Sigmoid colon (tissue), 7 donors: ENCODE data around the gene UGT1A6. TPM values are rescaled to one million over a fixed set of nuclear protein-coding genes. Genes with fewer than 3 reads are reported as not detected.
A peak's percentile ranks its signal among the peaks of the same experiment; 100 is the strongest.

Experiments used
- DNase-seq: peaks from one replicate; pipeline ENCODE4 v3.0.0-alpha.2; 2019
- H3K27ac ChIP-seq, 4 donors: fragments of 200-600 bp; sonication (generic); one replicate each; pipeline ENCODE4 v1.5.1; 2016 to 2019; ENCODE audit warnings: mild to moderate bottlenecking in 1 of 4
- H3K27me3 ChIP-seq, 3 donors: fragments of 200-600 bp; sonication (generic); one replicate each; pipeline ENCODE4 v1.5.1; 2019; ENCODE audit warnings: mild to moderate bottlenecking in 1 of 3
- H3K36me3 ChIP-seq, 4 donors: fragments of 200-600 bp; sonication (generic); one replicate each; pipeline ENCODE4 v1.5.1; 2016 to 2019
- H3K4me1 ChIP-seq, 4 donors: fragments of 200-600 bp; sonication (generic); one replicate each; pipeline ENCODE4 v1.5.1; 2017 to 2019
- H3K4me3 ChIP-seq, 4 donors: fragments of 200-600 bp; sonication (generic); one replicate each; pipeline ENCODE4 v1.5.1; 2017 to 2019; ENCODE audit warnings: mild to moderate bottlenecking in 2 of 4, moderate library complexity in 1 of 4
- H3K9me3 ChIP-seq, 4 donors: fragments of 200-600 bp in 3 of 4; sonication (generic) in 3 of 4; one replicate each; pipeline versions ENCODE4 v1.5.1 to v1.6.1; 2013 to 2019
- CTCF ChIP-seq, 4 experiments: fragments of 450-650 bp in 3 of 4; fragments of 200-600 bp in 1 of 4; IDR thresholded peaks; one replicate each; pipeline ENCODE4 v1.5.1; 2016 to 2019; ENCODE audit warnings: antibody characterized with exemption in 4 of 4, mild to moderate bottlenecking in 3 of 4, moderate library complexity in 2 of 4
- EP300 ChIP-seq, 4 donors: sonication (generic); formaldehyde crosslinking; IDR thresholded peaks; one replicate each; pipeline ENCODE4 v1.6.1; 2017; ENCODE audit warnings: antibody characterized with exemption in 4 of 4
- POLR2A ChIP-seq, 2 donors: fragments of 450-650 bp; IDR thresholded peaks; one replicate each; pipeline ENCODE4 v1.6.1; 2016; ENCODE audit warnings: antibody characterized with exemption in 2 of 2, mild to moderate bottlenecking in 2 of 2, moderate library complexity in 2 of 2
- POLR2AphosphoS5 ChIP-seq, 4 donors: sonication (generic); formaldehyde crosslinking; IDR thresholded peaks; one replicate each; pipeline ENCODE4 v1.6.1; 2017; ENCODE audit warnings: antibody characterized with exemption in 4 of 4
- WGBS, 2 donors: extraction: QIAGEN DNeasy Blood & Tissue Kit; methylation state at CpG; one replicate each; pipeline ENCODE4 v1.1.7; 2013; 5-methylcytosine and 5-hydroxymethylcytosine counted together
- intact Hi-C: fragments of 100-400 bp; cut with DNase I; formaldehyde crosslinking; loops from one replicate; pipeline ENCODE4 v1.15.1; 2023
- polyA plus RNA-seq, 3 donors: library from polyadenylated mRNA; stranded (reverse); fragments of 200-250 nt; gene quantifications; one replicate each; pipeline ENCODE4 v1.2.3, GENCODE V29; 2013
- total RNA-seq, 4 donors: library from RNA; depleted of rRNA; stranded (reverse); fragments of >200 nt; gene quantifications; one replicate each; pipeline ENCODE4 v1.1.0, GENCODE V29; 2016
- donor health status: healthy with polysubstance abuse.
- donor health status: Bipolar disorder and iron deficiency.
- donor health status: healthy.

UGT1A6 gene
- total and polyA plus RNA-seq, 7 donors, result 3.0 TPM; not detected in 6

- TF ChIP-seq EP300 (IDR thresholded peaks at IDR 0.05) (no peak), POLR2A (IDR thresholded peaks at IDR 0.05) (no peak), POLR2AphosphoS5 (IDR thresholded peaks at IDR 0.05) (no peak), CTCF (IDR thresholded peaks at IDR 0.05) (no peak)
- intact Hi-C loops, result no loop called here
- no peaks in the 10 kb centered on the region for H3K36me3 ChIP-seq
- 79 to 91% methylated on average over 4 of the region's 4 CpGs for WGBS, 2 donors
- peaks cover 0 to 1% (median 0%) of the 10 kb centered on the region in 4 donors for H3K9me3 ChIP-seq
- H3K4me1 ChIP-seq, result no peaks in the 10 kb centered on the region
- peaks cover 0 to 5% (median 0%) of the 10 kb centered on the region in 3 donors for H3K27me3 ChIP-seq
- H3K4me3 ChIP-seq, result no peak overlapping the region
- no peak overlapping the region for H3K27ac ChIP-seq
- DNase-seq, result peak; percentile 33
These were observed 118.4 kb downstream of the UGT1A6 start for GRCh38 chr2:233811087-233811486.

- TF ChIP-seq EP300 (IDR thresholded peaks at IDR 0.05), result no peak
- TF ChIP-seq POLR2A (IDR thresholded peaks at IDR 0.05), result no peak
- TF ChIP-seq CTCF (IDR thresholded peaks at IDR 0.05), result no peak
- TF ChIP-seq POLR2AphosphoS5 (IDR thresholded peaks at IDR 0.05), result no peak
- H3K9me3 ChIP-seq, result peaks cover 0 to 1% (median 0%) of the 10 kb centered on the region in 4 donors
- no peak overlapping the region for H3K27ac ChIP-seq
- peak; percentile 37 for DNase-seq
- 90 to 93% methylated on average over 8 of the region's 8 CpGs for WGBS, 2 donors
- H3K4me3 ChIP-seq, result no peak overlapping the region
- H3K27me3 ChIP-seq, result peaks cover 0 to 5% (median 0%) of the 10 kb centered on the region in 3 donors
- H3K4me1 ChIP-seq, result no peaks in the 10 kb centered on the region
- intact Hi-C loops, result no loop called here
- H3K36me3 ChIP-seq, result no peaks in the 10 kb centered on the region
These were observed 119.0 kb downstream of the UGT1A6 start for GRCh38 chr2:233811732-233812131.

- peak; percentile 44 for DNase-seq
- intact Hi-C loops, result no loop called here
- no peaks in the 10 kb centered on the region for H3K36me3 ChIP-seq
- peaks cover 0 to 5% (median 0%) of the 10 kb centered on the region in 3 donors for H3K27me3 ChIP-seq
- TF ChIP-seq EP300 (IDR thresholded peaks at IDR 0.05), result no peak
- TF ChIP-seq CTCF (IDR thresholded peaks at IDR 0.05), result no peak
- TF ChIP-seq POLR2A (IDR thresholded peaks at IDR 0.05), result no peak
- no peak overlapping the region for H3K4me3 ChIP-seq
- peaks cover 0 to 1% (median 0%) of the 10 kb centered on the region in 4 donors for H3K9me3 ChIP-seq
- 83 to 93% methylated on average over 3 of the region's 3 CpGs for WGBS, 2 donors
- no peaks in the 10 kb centered on the region for H3K4me1 ChIP-seq
- no peak overlapping the region for H3K27ac ChIP-seq
These were observed 120.8 kb downstream of the UGT1A6 start for GRCh38 chr2:233813236-233814055.

- H3K9me3 ChIP-seq, result peaks cover 0 to 1% (median 0%) of the 10 kb centered on the region in 4 donors
- no peak overlapping the region for H3K4me3 ChIP-seq
- H3K4me1 ChIP-seq, result no peaks in the 10 kb centered on the region
- TF ChIP-seq POLR2AphosphoS5 (IDR thresholded peaks at IDR 0.05), result no peak
- TF ChIP-seq CTCF (IDR thresholded peaks at IDR 0.05), result no peak
- no peak for TF ChIP-seq POLR2A (IDR thresholded peaks at IDR 0.05)
- TF ChIP-seq EP300 (IDR thresholded peaks at IDR 0.05), result no peak
- no peaks in the 10 kb centered on the region for H3K27me3 ChIP-seq
- no peak overlapping the region for H3K27ac ChIP-seq
- 83 to 89% methylated on average over 2 of the region's 2 CpGs for WGBS, 2 donors
- peak; percentile 29 for DNase-seq
- no peaks in the 10 kb centered on the region for H3K36me3 ChIP-seq
- intact Hi-C loops, result no loop called here
These were observed 121.6 kb downstream of the UGT1A6 start for GRCh38 chr2:233814056-233814835.
